Activated CD4-positive, CD25-positive, alpha-beta regulatory T cell treated with anti-CD3 and anti-CD28 coated beads, Interleukin-2, amount 50 U/mL, for 24 hours (primary cell): ENCODE data around the gene CTRB2.
"Not testable (repeated sequence)": the region's sequence is repeated elsewhere in the genome, so short reads cannot be mapped to it uniquely, and the experiment has no call there.

Experiments used
- ATAC-seq, 2 donors: fragments of 150-1000 bp; cut with Tn5 transposase; one replicate each; pipeline ENCODE4 v1.10.0; 2021; ENCODE audit warnings: mild to moderate bottlenecking in 1 of 2, moderate library complexity in 1 of 2

CTRB2 gene

GRCh38 chr16:75206749-75207451 lies at the start of gene CTRB2:
Gene CTRB2 (minus strand): TSS chr16:75207161. CDS start chr16:75207141, 20 bp downstream.
- no peak for ATAC-seq

GRCh38 chr16:75256059-75256571 lies 49.2 kb upstream of the CTRB2 start:
- no peak for ATAC-seq

- ATAC-seq, result no peak
Observed at GRCh38 chr16:75254359-75254837, 47.4 kb upstream of the CTRB2 start.

- no peak for ATAC-seq
Observed at GRCh38 chr16:75252946-75253911, 46.3 kb upstream of the CTRB2 start.

- ATAC-seq, result no peak
Observed at GRCh38 chr16:75252049-75252864, 45.3 kb upstream of the CTRB2 start.

- peak; percentile 35 to 43 for ATAC-seq
Observed at GRCh38 chr16:75251280-75252048, 44.5 kb upstream of the CTRB2 start, which contains the start of gene BCAR1. Gene BCAR1 (minus strand): TSS chr16:75251624. CDS start chr16:75251482, 142 bp downstream.

GRCh38 chr16:75250809-75251279 lies 43.9 kb upstream of the CTRB2 start:
- ATAC-seq, result no peak

GRCh38 chr16:75250089-75250808 lies 43.3 kb upstream of the CTRB2 start:
- ATAC-seq, result no peak

- ATAC-seq, result no peak
Observed at GRCh38 chr16:75249441-75249840, 42.5 kb upstream of the CTRB2 start.

- ATAC-seq, result no peak
Observed at GRCh38 chr16:75248536-75249380, 41.8 kb upstream of the CTRB2 start.

- no peak for ATAC-seq
Observed at GRCh38 chr16:75248142-75248535, 41.2 kb upstream of the CTRB2 start.

GRCh38 chr16:75247249-75247648 lies 40.3 kb upstream of the CTRB2 start:
- ATAC-seq, result no peak

- no peak for ATAC-seq
Observed at GRCh38 chr16:75246504-75247205, 39.7 kb upstream of the CTRB2 start.

GRCh38 chr16:75244844-75245758 lies 38.1 kb upstream of the CTRB2 start:
- ATAC-seq, result no peak

GRCh38 chr16:75244225-75244809 lies 37.4 kb upstream of the CTRB2 start:
- no peak for ATAC-seq

- no peak for ATAC-seq
Observed at GRCh38 chr16:75243667-75244224, 36.8 kb upstream of the CTRB2 start.

- ATAC-seq, result not testable (repeated sequence)
Observed at GRCh38 chr16:75242436-75243078, 35.6 kb upstream of the CTRB2 start.
